ENCODE data around the gene PRXL2A. TPM values are rescaled to one million over a fixed set of nuclear protein-coding genes. Genes with fewer than 3 reads are reported as not detected.
"Not testable (repeated sequence)": the region's sequence is repeated elsewhere in the genome, so short reads cannot be mapped to it uniquely, and the experiment has no call there.

PRXL2A gene
- polyA plus RNA-seq, 5 donors, result 73.0 to 97.1 (median 94.2) TPM

DNA sequence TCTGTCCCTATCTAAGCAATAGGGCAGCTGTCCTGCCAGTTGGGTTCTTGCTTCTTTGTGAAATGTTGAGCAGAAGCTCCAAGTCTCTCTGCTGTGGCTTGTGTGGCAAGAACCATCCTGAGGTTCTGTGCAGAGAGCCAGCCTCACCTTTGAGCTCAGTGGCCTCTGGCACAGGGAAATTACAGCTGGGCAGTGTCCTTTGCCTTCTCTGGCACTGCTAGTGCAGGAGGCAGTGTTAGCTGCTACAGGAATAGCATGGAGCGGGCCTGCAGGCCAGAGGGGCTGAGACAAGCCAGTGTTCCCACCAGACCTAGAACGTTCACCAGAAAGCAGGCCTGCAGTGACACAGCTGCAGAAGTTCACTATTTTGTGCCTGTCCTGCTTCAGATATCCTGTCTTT is 1.8 kb downstream of the PRXL2A start:
- DNase-seq, result no peak

DNA sequence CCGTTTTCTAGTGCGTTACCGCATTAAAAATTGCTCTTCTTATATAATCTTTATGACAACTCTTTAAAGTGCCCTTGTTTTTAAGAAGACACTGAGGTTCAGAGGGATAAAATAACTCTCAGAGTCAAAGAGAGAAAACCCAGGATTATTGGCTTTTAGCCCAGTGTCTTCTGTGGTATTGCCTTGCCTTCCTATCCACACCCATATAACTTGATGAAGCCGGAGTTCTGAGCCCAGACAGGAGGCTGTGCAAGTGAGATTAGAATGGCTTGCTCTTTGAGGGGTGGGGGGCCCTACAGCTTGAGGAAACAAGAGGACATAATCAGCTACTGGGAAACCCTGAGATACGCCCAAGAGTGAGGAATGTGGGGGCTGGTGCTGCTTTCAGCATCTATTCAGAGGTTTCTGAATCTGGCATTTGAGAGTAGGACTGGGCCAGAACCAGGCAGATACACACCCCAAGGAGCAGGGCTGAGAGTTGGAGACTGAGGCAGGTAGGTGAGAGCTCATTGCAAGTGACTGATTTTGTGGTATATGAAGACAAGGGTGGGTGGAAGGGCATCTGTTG is 2.3 kb downstream of the PRXL2A start:
- no peak for DNase-seq

DNA sequence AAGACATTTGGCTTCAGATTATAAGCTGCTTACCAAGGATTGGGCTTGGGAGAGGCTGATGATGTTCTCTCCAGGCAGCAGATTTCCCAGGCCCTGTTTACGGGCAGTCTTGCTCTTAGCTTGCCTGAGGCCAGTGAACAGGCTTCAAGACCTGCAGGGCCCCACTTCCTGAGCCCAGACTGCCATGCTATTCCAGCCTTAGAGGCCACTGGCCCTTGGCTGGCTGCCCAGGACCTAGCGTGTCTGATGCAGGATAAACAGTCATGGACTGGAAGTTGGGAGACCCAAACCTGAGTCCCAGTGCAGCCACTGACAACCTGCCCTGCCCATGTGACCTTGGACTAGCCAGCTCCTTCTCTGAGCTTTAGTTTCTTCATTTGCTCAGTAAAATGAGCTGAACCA is 2.9 kb downstream of the PRXL2A start:
- no peak for DNase-seq

DNA sequence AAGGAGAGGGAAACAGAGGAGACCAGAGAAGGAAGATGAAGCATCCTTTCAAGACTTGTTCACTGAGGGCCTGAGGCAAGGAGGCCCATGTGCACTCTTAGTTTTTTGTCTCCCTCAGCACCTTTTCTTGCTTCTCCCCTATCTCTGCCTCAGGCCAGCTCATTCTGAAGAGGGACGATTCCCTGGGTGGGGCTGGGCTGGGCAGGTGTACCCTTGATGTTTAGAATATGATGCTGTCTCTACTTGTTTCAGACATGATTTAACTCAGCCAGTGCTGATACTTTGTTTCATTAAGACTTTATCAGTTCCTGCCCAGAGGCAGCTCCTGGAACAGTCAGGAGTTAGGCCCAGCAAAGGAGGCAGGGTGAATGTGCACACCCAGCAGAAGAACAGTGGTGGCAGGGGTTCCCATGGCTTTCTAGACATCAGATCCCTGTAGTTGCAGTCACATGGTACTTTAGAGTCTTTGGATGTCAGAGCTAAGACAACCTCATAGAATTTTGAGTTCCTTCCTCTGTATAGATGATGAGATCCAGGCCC is 3.4 kb downstream of the PRXL2A start:
- no peak for DNase-seq

DNA sequence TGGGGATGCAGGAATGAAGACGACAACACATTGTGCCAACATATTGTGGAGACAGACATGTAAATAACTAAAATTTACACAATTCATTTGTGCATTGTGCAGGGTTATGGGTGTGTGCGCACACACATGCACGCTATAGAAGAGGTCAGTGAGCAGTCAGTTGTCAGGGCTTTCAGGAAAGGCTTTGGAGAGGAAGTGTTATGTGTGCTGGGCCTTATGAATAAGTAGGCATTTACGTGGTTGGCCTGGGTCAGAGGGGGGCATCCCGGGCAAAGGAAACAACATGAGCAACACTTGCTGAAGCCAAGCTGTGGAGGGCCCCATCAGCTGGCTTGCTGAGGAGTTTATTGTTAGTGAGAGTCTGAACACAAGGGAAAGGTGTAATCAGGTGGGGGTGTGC is 4.1 kb downstream of the PRXL2A start:
- DNase-seq, result no peak

DNA sequence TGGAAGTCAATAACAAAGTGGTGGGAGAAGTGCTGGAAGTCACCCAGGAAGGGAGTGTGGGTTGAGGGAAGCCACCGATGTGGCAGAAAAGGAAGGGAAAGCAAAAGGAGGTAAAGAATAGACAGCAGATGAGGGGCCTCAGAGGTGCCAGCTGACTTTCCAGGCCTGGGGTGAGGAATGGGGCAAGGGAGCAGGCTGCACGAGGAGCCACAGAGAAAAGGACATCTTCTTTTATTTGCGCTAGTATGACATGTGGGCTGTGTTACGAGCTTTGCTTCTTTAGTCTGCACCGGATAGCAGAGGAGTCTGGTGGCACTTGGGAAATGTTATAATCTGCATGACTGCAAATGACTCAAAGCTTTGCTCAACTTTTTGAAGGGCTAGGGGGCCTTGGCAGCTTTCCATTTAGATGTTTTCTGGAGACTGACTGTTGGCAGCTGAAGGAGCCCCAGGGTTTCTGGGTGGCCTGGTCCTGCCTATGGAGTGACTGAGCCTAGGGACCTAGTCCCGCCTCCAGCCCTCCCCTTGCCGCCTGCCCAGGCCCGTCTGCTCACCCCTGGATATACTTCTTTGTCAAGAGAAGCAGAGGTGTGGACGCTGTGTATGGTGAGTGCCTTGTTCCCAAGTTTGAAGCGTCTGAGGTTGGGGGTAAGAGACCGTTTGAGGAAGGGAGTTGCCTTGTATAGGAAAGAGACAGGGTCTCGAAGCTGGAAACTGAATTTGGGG is 5.1 kb downstream of the PRXL2A start:
- peak; percentile 87 to 90 for DNase-seq

DNA sequence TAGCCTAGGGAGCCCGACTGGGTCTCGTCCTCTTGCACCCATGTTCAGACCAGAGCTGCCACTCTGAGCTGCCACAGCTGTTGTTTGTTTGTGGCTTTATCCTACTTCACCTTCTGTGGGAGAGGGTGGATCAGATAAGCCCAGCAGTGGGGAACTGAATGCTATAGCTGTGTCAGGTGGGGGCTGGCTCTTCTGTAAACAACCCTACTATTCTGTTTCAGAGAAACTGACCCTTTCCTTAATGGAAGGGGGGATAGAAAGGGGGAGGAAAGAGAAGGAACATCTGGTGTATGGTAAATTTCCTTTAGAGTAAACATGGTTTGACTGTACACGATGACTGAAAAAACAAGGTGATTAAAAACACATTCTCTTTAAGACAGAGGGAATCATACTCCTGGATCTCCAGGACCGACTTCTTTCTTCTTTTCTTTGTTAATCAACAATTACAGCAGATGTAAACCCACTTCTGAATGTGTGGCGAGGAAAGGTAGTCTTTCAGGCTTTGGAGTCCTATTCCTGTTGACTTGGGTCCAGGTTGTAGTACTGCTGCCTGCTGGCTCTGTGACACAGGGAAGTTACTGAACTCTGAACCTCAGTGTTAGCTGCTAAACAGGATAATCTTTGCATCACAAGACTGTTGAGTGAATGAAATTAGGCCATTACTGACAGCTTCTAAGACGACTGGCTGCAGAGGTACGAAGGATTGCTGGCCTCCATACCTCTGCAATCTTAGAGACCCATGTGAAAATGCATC is 6.0 kb downstream of the PRXL2A start:
- peak; percentile 72 to 76 for DNase-seq

DNA sequence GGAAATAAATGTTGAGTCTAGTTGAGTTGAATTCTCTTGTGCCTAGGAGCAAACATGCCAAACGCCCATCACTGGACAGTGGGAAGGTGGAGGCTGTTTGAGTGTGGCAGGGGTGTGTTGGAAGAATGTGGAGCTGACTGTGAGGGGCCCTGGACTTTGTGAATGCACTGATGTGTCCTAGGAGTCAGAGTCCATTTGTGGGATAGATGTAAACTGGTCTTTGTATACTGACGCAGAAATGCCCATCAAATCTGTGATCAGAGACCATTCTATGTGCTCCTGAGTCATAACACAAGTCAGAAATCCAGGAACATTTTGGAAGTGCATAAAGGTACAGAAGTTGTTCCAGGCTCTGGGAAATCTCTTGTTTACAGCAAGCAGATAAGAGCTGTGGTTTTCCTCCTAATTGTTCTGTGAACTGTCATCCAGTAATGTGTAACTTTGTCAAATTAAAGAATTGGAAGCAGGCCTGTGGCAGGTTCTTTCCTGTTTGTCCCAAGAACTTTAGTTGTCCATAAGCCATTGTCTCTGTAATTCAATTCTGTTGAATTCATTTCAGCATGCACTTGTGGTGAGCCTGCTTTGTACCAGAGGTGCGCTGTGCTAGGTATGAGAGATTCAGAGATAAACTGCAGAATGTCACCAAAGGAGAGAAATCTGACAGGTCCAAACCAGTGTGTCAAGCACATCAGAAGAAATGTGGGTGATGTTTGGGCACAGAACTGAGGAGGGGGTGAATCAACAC is 7.6 kb downstream of the PRXL2A start:
- no peak for DNase-seq

DNA sequence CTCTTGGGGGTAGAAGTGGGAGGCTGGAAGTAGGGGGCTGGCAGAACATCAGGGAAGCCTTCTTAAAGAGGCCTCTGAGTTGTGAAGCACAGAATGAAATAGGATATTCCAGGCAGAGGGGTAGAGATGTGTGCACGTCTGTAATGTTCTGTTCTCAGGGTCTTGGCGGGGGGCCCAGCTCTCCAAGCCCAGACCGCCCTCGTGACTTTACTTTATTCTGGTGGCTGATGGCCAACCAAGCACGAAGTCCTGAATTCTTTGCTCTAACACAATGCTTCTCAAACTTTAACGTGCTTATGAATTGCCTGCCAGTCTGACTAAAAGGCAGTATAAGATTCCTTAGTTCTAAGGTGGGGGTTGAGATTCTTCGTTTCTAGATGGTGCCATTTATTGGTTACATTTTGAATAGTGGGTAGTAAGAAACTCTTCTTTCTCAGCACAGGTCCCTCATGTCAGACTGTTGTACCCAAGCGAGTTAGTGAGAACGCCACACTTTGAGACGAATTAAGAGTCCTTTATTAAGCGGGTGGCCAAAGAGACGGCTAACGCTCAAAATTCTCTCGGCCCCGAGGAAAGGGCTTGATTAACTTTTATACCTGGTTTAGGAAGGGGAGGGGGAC is 8.2 kb downstream of the PRXL2A start:
- DNase-seq, result peak; percentile 80 to 81

DNA sequence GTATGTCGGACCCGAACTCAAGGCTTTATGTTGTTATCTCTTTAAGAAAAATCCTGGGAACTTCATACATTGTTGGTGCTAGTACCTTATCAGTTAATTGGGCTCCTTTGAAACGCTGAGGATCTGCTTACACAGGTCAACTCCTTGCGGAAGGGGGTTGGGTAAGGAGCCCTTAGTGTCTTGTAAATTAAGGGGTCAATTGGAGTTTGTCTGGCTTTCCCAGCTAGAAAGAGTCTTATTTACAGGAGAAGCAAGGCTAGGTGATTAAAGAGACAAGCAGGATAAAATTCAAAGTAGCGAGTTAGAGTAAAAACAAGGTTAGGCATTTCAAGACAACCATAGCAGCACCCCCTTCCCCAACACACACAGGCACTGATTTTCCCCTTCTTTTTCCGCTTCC is 8.9 kb downstream of the PRXL2A start:
- not testable (repeated sequence) for DNase-seq

DNA sequence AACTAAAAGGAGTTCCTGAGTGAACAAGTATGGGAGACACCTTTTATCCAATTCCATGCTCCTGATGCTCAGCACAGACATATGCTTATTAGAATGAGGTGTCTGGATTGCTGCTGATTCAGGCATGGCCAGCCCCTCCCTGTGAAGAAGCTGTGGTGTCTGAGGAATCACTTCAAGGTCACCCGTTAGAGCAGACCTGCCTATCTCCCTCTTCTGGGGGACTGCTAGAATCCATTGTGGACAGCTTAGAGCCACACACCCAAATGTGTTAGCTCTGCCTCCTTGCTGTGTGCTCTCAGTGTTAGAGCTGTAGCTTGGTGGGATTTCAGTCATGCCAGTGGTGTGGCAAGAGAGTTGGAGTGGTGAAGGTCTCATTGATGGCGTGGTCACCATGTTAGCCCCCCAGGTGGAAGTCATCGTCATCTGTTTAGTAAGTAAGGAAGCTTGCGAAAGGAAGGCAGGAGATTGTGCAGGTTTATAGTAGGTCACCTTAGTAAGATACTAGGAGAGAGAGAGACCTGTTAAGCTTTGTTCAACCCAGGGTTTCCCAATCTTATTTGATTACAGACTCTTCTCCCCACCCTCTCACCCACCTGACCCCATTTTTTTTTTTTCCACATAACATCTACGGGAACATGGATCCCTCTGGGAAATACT is 12.8 kb downstream of the PRXL2A start:
- no peak for DNase-seq

DNA sequence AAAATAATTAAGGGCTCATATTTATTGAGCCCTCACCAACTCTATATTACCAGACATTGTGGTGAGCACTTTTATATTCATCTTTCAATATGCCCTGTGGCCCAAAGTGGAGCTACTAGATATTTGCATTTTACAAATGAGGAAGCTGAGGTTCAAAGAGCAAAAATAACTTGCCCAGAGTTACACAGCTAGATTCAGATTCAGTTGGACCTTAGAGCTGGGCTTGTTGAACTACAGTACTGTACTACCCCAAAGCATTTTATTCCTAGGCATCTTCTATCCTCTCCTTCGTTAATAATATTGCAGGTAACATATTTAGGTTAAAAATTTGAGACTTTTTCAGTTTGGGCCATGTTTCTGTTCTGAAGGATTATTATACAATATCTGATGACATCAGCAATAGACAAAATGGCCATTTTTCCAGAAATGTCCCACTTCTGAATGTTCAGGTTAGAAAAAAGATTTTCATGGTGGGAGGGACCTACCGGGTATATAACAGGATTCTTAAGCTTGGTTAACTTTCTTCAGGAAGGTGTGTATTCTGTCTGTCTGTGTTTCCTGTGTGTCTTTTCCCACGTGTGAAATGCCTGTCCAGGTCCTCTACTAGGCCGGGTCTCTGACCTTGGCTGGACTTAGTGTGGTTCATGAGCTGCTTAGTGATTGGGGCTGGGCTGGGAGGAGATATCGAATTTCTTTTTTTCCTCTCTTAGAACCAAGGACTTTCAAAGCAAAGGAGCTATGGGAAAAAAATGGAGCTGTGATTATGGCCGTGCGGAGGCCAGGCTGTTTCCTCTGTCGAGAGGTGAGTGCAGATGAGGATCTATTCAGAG is 13.6 kb downstream of the PRXL2A start:
- no peak for DNase-seq

DNA sequence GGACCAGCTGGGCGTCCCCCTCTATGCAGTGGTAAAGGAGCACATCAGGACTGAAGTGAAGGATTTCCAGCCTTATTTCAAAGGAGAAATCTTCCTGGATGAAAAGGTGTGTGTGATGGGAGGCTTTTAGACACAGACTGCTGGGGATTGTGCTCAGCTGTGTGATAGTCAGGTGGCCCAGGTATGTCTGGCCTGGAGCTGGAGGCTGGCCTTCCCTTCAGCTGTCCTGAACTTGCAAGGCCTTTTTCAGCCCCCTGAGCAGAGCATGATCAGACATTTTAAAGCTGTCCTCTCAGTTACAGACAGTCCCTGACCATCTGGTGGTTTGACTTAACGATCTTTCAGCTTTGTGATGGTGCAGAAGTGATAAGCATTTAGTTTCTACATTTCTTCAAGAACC is 17.6 kb downstream of the PRXL2A start:
- no peak for DNase-seq

DNA sequence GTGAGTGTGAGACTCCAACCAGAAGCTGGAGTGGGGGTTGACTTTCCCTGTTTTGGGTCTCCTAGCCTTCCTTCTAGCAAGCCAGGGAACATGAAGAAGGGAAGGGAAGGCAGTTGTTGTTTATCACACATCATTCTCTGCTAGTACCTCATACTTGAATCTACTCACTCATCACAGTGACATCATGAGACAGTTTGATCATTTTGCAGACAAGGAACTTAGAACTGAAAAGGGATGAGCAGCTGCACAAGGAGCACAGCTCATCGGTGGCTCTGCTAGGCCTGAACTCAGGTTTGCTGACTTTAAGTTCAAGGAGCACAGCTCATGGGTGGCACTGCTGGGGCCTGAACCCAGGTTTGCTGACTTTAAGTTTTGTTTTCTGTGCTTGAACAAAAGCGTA is 19.2 kb downstream of the PRXL2A start:
- DNase-seq, result no peak

DNA sequence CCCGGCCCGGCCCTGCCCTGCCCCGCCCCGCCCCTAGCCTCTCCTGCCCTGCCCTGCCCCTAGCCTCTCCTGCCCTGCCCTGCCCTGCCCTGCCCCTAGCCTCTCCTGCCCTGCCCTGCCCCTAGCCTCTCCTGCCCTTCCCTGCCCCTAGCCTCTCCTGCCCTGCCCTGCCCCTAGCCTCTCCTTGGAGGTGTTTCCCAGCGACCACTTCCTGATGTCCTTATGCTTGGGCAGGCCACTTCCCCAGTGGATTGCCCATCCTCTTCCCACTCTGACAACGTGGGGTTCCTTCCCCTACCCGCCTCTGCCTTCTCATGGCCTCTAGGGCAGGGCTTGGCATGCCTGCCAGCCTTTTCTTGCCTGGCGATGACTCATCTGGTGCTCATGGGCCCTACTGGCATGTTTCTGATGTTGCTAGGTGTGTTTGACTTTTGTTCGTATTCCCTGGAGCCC is 21.2 kb downstream of the PRXL2A start:
- DNase-seq, result no peak

DNA sequence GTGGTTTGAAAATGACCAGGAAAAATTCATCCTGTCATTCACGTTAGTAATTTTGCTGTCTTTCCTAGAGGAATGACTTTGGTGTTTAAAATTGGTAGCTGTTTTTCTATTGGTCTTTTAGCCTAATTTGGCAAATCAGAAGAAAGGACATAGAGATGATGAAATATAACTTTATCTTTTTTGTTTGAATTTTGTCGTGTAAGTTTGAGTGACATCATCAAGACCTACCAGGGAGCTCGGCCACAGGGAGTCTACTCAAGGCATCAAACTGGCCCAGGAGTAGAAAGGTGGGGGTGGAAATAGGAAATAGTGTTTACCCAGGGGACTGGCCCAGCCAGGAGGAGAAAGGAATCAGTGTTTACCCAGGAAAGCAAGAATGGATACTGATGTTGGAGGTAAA is 24.8 kb downstream of the PRXL2A start:
- no peak for DNase-seq

DNA sequence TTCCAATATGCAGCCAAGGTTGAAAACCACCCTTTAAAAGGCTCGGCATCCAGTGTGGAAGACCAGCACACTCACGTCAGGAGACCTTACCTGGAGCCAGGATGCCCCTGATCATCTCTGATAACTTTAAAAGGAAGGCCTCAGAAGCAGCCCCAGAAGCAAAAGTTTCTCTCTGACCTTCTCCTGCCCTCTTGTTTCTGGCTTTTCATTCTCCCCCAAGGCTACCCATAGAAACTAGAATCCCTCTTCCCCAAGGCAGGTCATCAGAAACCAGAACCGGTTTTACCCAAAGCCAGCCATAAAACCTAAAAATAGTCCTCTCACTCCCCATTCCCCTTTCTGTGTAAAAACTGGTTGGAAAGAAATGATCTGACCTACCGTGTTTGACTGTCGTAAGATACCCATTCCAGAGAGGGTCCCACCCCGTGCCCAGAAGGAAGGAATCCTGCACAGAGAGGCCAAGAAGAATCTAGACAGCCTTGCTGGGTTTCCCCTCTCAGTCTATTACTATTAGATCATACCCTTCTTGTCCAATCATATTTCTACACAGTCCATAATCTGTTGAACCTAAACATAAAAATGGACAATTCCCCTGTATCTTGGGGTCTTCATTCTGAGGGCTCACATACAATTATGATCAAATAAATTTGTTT is 28.2 kb downstream of the PRXL2A start:
- no peak for DNase-seq

DNA sequence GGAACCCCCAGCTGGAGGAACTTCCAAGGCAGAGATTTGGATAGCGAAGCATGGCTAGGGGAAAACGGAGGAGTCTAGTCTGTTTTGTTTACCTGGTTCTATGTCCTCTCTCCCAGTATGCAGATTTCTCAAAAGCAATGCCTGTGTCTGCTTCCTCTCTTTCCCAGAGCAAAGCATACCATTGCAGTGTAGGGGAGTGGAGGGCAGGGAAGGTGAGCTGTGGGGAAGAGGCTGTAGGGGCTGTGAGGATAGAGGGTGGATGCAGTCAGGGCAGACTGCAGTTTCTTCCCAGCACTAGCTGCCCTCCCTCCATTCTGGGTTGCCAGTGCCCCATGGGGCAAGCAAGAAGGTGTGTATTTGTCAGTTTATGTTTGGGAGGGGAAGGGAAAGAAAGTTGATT is 28.9 kb downstream of the PRXL2A start:
- no peak for DNase-seq

DNA sequence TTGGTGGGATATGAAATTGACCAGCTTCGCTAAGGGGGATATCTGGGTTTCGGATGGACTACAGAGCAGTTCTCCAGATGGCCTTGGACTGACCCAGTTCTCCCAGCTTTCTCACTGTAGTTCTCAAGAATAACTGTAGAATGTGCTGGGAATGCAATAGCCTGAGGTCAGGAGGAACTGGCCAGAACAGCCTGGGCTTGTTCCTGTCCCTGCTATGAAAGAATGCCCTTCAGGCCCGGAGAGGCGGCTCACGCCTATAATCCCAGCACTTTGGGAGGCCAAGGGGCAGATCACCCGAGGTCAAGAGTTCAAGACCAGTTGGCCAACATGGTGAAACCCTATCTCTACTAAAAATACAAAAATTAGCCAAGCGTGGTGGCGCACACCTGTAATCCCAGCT is 33.5 kb downstream of the PRXL2A start:
- DNase-seq, result no peak

DNA sequence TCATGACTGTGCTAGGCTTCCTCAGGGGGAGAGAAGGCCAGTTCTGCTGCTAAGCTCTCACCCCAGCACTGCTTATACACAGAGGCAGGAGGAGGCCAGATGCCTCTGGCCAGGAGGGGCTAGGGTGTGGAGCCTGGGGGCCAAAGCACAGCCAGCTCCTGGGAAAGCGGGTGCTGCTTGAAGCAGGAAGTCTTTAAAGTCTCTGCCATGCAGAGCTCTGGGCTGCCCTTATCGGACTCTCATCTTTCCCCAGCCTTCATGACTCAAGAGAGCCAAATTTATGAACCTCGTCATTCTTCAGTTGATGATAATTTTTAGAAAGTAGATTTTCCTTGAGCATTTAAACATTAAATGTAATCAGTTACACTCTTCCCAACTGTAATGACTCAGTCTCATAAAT is 34.5 kb downstream of the PRXL2A start:
- DNase-seq, result no peak
